Measurements from ENCODE around the gene METTL8. TPM values are rescaled to one million over a fixed set of nuclear protein-coding genes. Genes with fewer than 3 reads are reported as not detected.

The METTL8 gene
- total and polyA plus RNA-seq, 8 donors: 2.2 to 9.0 (median 5.8) TPM

DNA sequence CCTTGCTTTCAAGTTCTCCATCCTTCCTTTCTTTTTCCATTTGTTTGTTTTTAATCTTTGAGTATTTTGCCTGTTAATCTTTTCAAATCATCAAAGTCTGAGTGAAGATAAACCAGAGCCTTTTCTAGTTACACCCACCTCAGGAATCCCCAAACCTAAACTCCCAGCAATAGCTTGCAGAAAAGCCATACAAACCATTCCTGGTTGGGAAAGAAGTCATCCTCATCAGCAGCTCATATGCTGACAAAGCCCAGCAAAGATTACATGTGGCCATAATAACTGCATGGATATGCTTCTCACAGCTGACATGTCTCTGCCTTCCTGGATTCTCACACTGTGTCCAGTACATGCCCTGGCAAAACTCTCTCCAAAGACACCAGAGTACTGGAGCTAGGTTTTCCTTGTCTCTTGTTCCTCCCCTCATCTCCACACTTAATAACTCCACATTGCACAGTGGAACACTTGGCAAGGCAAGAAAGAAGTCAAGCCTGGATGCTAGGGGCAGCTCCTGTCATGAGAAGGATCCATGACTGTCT lies 146.7 kb downstream of the METTL8 start:
- no peaks in the 10 kb centered on the region for H3K36me3 ChIP-seq
- ATAC-seq (no peak), DNase-seq (no peak), FAIRE-seq (no peak)
- no peak overlapping the region for H3K4me3 ChIP-seq
- no peak overlapping the region for H3K27ac ChIP-seq
- no peak for TF ChIP-seq CTCF (IDR thresholded peaks at IDR 0.05)
- H3K27me3 ChIP-seq: no peaks in the 10 kb centered on the region
- intact Hi-C loops (cut with DNase I): no loop called here
- H3K4me1 ChIP-seq: no peaks in the 10 kb centered on the region
- no peaks in the 10 kb centered on the region for H3K9me3 ChIP-seq

DNA sequence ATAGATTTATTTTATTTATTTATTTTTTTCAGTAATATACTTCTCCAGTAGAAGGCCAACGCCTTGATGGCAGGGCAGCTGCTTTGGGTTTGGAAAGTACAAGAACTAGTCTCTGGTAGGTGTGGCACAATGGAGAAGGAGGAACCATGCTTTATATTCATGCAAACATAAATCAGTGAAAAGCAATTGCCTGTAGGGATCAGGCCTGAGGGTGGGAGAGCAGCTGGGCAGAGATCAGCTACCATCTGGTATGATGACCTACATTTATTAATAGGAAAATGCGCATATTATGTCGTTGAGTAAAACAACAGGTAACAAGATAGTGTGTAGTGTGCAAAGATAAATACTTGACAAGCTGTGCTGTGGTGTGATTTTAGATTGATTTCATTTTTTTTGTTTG lies 152.7 kb downstream of the METTL8 start:
- no peak for DNase-seq
- Histone ChIP-seq H3K9me3 (no peaks in the 10 kb centered on the region), H3K27me3 (no peaks in the 10 kb centered on the region), H3K4me3 (no peak overlapping the region), H3K4me1 (no peaks in the 10 kb centered on the region), H3K36me3 (no peaks in the 10 kb centered on the region), H3K27ac (no peak overlapping the region)
- TF ChIP-seq CTCF (IDR thresholded peaks at IDR 0.05): no peak
- 85 to 88% methylated on average over 3 of the region's 3 CpGs for WGBS, 2 donors
- no peak for ATAC-seq
- FAIRE-seq: no peak
- intact Hi-C loops (cut with DNase I): no loop called here

DNA sequence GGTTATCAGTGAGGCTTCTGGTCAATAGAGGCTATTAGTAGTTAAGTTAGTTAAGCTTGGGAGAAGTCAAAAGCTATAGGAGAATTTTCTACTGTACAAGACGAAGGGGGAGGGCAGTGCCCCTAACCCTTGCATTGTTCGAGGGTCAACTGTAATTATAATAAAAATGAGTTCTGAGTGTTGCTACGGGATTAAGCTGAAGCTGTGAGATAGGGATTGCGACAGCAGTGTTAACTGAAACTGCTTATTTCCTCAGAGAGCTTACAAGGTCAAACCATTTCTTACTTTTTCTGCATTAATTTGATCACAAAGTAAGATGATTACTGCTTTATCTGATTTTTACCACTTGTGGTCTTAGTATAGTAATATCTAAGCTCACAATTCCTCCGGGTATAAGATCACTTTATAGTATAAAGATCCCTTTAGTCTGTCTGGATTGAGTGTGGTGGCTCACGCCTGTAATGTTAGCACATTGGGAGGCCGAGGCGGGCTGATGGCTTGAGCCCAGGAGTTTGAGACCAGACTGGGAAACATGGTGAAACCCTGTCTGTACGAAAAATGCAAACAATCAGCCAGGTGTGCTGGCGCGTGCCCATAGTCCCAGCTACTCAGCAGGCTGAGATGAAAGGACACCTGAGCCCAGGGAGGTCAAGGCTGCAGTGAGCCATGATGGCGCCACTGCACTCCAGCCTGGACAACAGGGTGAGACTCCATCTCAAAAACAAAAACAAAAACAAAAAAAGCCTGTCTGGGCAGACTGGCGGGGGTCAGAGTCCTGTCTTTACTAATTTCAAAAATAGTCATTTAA lies 153.6 kb downstream of the METTL8 start:
- no peak for DNase-seq
- no peaks in the 10 kb centered on the region for H3K36me3 ChIP-seq
- H3K9me3 ChIP-seq: no peaks in the 10 kb centered on the region
- H3K27ac ChIP-seq: no peak overlapping the region
- no peaks in the 10 kb centered on the region for H3K27me3 ChIP-seq
- FAIRE-seq: no peak
- H3K4me1 ChIP-seq: no peaks in the 10 kb centered on the region
- H3K4me3 ChIP-seq: no peak overlapping the region
- WGBS, 2 donors: 80 to 83% methylated on average over 13 of the region's 13 CpGs
- intact Hi-C loops (cut with DNase I): no loop called here
- ATAC-seq: no peak
- TF ChIP-seq CTCF (IDR thresholded peaks at IDR 0.05): no peak

DNA sequence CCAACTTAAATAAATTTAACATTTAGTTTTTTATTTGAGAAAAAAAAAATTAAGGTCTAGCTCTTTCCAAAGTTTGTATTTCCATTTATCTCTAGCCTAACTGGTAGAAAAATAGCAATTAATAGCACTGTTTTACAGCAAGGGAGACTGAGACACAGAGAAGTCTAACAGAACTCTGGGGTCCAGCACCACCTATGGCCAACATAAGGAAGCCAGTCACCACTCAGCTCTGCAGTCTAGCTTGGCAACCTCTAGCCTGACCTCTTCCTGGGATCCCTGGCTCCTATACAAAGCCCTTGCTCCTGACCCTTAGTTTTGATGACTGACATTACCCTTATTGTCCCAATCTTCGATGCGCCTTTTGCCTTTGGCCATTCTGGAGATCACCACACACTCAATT lies 159.0 kb downstream of the METTL8 start:
- Histone ChIP-seq H3K27me3 (no peaks in the 10 kb centered on the region), H3K4me1 (peaks cover 0 to 12% (median 4%) of the 10 kb centered on the region in 3 donors), H3K9me3 (no peaks in the 10 kb centered on the region), H3K27ac (no peak overlapping the region), H3K36me3 (no peaks in the 10 kb centered on the region), H3K4me3 (no peak overlapping the region)
- 97% methylated on average over 2 of the region's 2 CpGs for WGBS, 2 donors
- intact Hi-C loops (cut with DNase I): no loop called here
- ATAC-seq: no peak
- no peak for FAIRE-seq
- no peak for TF ChIP-seq CTCF (IDR thresholded peaks at IDR 0.05)
- no peak for DNase-seq

GRCh38 chr2:171271971-171272436 lies 161.8 kb downstream of the METTL8 start:
- Histone ChIP-seq H3K36me3 (no peaks in the 10 kb centered on the region), H3K4me3 (no peak overlapping the region), H3K9me3 (no peaks in the 10 kb centered on the region), H3K27ac (peak overlapping the region in 2 of 4 donors; percentile 22 to 39), H3K27me3 (no peaks in the 10 kb centered on the region), H3K4me1 (peaks cover 0 to 12% (median 4%) of the 10 kb centered on the region in 3 donors)
- TF ChIP-seq CTCF (IDR thresholded peaks at IDR 0.05): no peak
- 13 to 24% methylated on average over 1 of the region's 1 CpG for WGBS, 2 donors
- DNase-seq (peak in 4 of 6 donors; percentile 59 to 81 (median 62)), ATAC-seq (peak; percentile 100), FAIRE-seq (peak; percentile 51)
- intact Hi-C loops (cut with DNase I): no loop called here

Measured in pancreas (tissue), 10 donors.